HG02943 (cell line): ENCODE measurements around the gene PDE9A.

Experiments
- ATAC-seq: cut with Tn5 transposase; IDR thresholded peaks from one replicate; pipeline ENCODE4 v1.9.1; 2021; ENCODE audit warnings: mild to moderate bottlenecking, low read depth, moderate library complexity; ENCODE audit not compliant: unreplicated experiment

The PDE9A gene

GRCh38 chr21:42670058-42670880 lies 16.8 kb downstream of the PDE9A start:
- ATAC-seq: no peak

- ATAC-seq: no peak
These were observed 17.5 kb downstream of the PDE9A start for GRCh38 chr21:42670884-42671283.

- no peak for ATAC-seq
These were observed 18.6 kb downstream of the PDE9A start for GRCh38 chr21:42671778-42672593.

- no peak for ATAC-seq
These were observed 19.5 kb downstream of the PDE9A start for GRCh38 chr21:42672699-42673458.

GRCh38 chr21:42673633-42674328 lies 20.4 kb downstream of the PDE9A start:
- ATAC-seq: no peak

- ATAC-seq: no peak
These were observed 21.0 kb downstream of the PDE9A start for GRCh38 chr21:42674351-42674940.

- ATAC-seq: no peak
These were observed 22.0 kb downstream of the PDE9A start for GRCh38 chr21:42675403-42675802.

- no peak for ATAC-seq
These were observed 23.4 kb downstream of the PDE9A start for GRCh38 chr21:42676808-42677207.

GRCh38 chr21:42677339-42678321 lies 24.2 kb downstream of the PDE9A start:
- ATAC-seq: no peak

GRCh38 chr21:42678618-42679295 lies 25.3 kb downstream of the PDE9A start:
- ATAC-seq: no peak

GRCh38 chr21:42679319-42680057 lies 26.1 kb downstream of the PDE9A start:
- no peak for ATAC-seq

- ATAC-seq: no peak
These were observed 26.6 kb downstream of the PDE9A start for GRCh38 chr21:42680058-42680330.

- ATAC-seq: no peak
These were observed 27.0 kb downstream of the PDE9A start for GRCh38 chr21:42680429-42680828.

- no peak for ATAC-seq
These were observed 28.1 kb downstream of the PDE9A start for GRCh38 chr21:42681296-42682206.

GRCh38 chr21:42682661-42683210 lies 29.3 kb downstream of the PDE9A start:
- ATAC-seq: no peak

GRCh38 chr21:42683371-42684108 lies 30.1 kb downstream of the PDE9A start:
- no peak for ATAC-seq
